B cell (primary cell): ENCODE data around the gene USP12. TPM values are rescaled to one million over a fixed set of nuclear protein-coding genes. Genes with fewer than 3 reads are reported as not detected.

Experiments used
- ATAC-seq: fragments of 200-7000 bp; cut with Tn5 transposase; one replicate; pipeline ENCODE4 v1.10.0; 2021; ENCODE audit warnings: low read depth, mild to moderate bottlenecking, moderate number of reproducible peaks, moderate library complexity
- CTCF ChIA-PET: fragments of 350-600 bp; sonication (Branson Sonifier 250); formaldehyde crosslinking; loops from one replicate; lab custom pipeline; 2021; ENCODE audit warnings: antibody characterized with exemption, inconsistent platforms; lab: Charles Lee
- POLR2A ChIA-PET: fragments of 350-600 bp; sonication (Branson Sonifier 250); formaldehyde crosslinking; loops from one replicate; lab custom pipeline; 2021; ENCODE audit warnings: antibody characterized with exemption; lab: Charles Lee
- DNase-seq: peaks from one replicate; pipeline ENCODE4 v3.0.0; 2013
- H2AFZ ChIP-seq: 2 replicates; pipeline ENCODE4 v1.6.1; 2012; ENCODE audit warnings: mild to moderate bottlenecking, low read depth, low read length; ENCODE audit not compliant: insufficient read depth, poor library complexity, severe bottlenecking
- H3K27ac ChIP-seq, 2 donors: 1 replicate in 1 of 2; 2 replicates in 1 of 2; pipeline ENCODE4 v1.5.1; 2012 to 2013; ENCODE audit warnings: low read length in 2 of 2, mild to moderate bottlenecking in 2 of 2, moderate library complexity in 1 of 2
- H3K27me3 ChIP-seq, 4 experiments: fragments of 200-600 bp in 1 of 4; sonication (generic) in 1 of 4; replicated peaks in 1 of 4; 1 replicate in 2 of 4; 2 replicates in 2 of 4; pipeline versions ENCODE4 v1.6.1 to v1.7.0; 2013 to 2016; ENCODE audit warnings: low read length in 3 of 4, mild to moderate bottlenecking in 2 of 4, mixed read lengths in 1 of 4, moderate library complexity in 1 of 4; ENCODE audit not compliant: insufficient read depth in 4 of 4, control insufficient read depth in 3 of 4; ENCODE audit errors: control extremely low read depth in 1 of 4
- H3K36me3 ChIP-seq, 2 experiments: replicated peaks in 1 of 2; 1 replicate in 1 of 2; 2 replicates in 1 of 2; pipeline versions ENCODE4 v1.6.1 to v1.7.1; 2013; ENCODE audit warnings: low read length in 1 of 2; ENCODE audit not compliant: insufficient read depth in 2 of 2, control insufficient read depth in 1 of 2; ENCODE audit errors: control extremely low read depth in 1 of 2, extremely low read depth in 1 of 2
- H3K4me1 ChIP-seq, 2 donors: fragments of 200-600 bp in 1 of 2; sonication (generic) in 1 of 2; 1 replicate in 1 of 2; 2 replicates in 1 of 2; pipeline versions ENCODE4 v1.5.1 to v1.6.1; 2013 to 2017; ENCODE audit warnings: low read length in 2 of 2; ENCODE audit not compliant: control insufficient read depth in 2 of 2, insufficient read depth in 2 of 2
- H3K4me2 ChIP-seq: replicated peaks from 2 replicates; pipeline ENCODE3; 2012; ENCODE audit warnings: mild to moderate bottlenecking, low read depth, low read length; ENCODE audit not compliant: poor library complexity, severe bottlenecking
- H3K4me3 ChIP-seq, 5 experiments: fragments of 200-600 bp in 1 of 5; sonication (generic) in 1 of 5; 1 replicate in 3 of 5; 2 replicates in 2 of 5; pipeline versions ENCODE4 v1.5.1 to v1.7.0; 2011 to 2016; ENCODE audit warnings: low read length in 4 of 5, mild to moderate bottlenecking in 4 of 5, low read depth in 2 of 5, control low read depth in 1 of 5, moderate library complexity in 1 of 5; ENCODE audit not compliant: insufficient read depth in 1 of 5; ENCODE audit errors: control extremely low read depth in 1 of 5, extremely low read depth in 1 of 5
- H3K79me2 ChIP-seq: fragments of 200-600 bp; sonication (generic); one replicate; pipeline ENCODE4 v1.6.0; 2016; ENCODE audit warnings: low read length; ENCODE audit not compliant: control insufficient read depth, insufficient read depth
- H3K9ac ChIP-seq: fragments of 200-600 bp; sonication (generic); 2 replicates; pipeline ENCODE4 v1.6.1; 2017; ENCODE audit warnings: mild to moderate bottlenecking, low read length, moderate library complexity
- H3K9me3 ChIP-seq, 3 donors: one replicate each; pipeline versions ENCODE4 v1.6.1 to v1.7.1; 2013; ENCODE audit warnings: low read length in 2 of 3; ENCODE audit not compliant: control insufficient read depth in 2 of 3, insufficient read depth in 1 of 3; ENCODE audit errors: control extremely low read depth in 1 of 3
- H4K20me1 ChIP-seq: 2 replicates; pipeline ENCODE4 v1.6.0; 2012; ENCODE audit warnings: mild to moderate bottlenecking, low read length; ENCODE audit not compliant: insufficient read depth, control insufficient read depth, poor library complexity, severe bottlenecking
- H3K27ac Mint-ChIP-seq: one replicate; pipeline ENCODE4 v1.8.0; 2021; ENCODE audit warnings: mixed read lengths
- H3K27me3 Mint-ChIP-seq: one replicate; pipeline ENCODE4 v1.8.0; 2021; ENCODE audit warnings: mixed read lengths
- H3K4me1 Mint-ChIP-seq: one replicate; pipeline ENCODE4 v1.8.0; 2021; ENCODE audit warnings: mixed read lengths
- H3K4me3 Mint-ChIP-seq: one replicate; pipeline ENCODE4 v1.8.0; 2021; ENCODE audit warnings: mixed read lengths
- H3K9me3 Mint-ChIP-seq: one replicate; pipeline ENCODE4 v1.8.0; 2022; ENCODE audit warnings: mixed read lengths; ENCODE audit not compliant: insufficient read depth
- EZH2 ChIP-seq: IDR thresholded peaks from 2 replicates; pipeline ENCODE4 v1.6.1; 2012; ENCODE audit warnings: borderline replicate concordance, low read depth, mild to moderate bottlenecking, moderate library complexity, low read length; ENCODE audit not compliant: insufficient read depth, poor library complexity, severe bottlenecking
- WGBS: methylation state at CpG from one replicate; pipeline ENCODE4 v1.1.5; 2013; ENCODE audit warnings: missing lambda C conversion rate; ENCODE audit not compliant: insufficient coverage; 5-methylcytosine and 5-hydroxymethylcytosine counted together
- intact Hi-C: fragments of 100-400 bp; cut with micrococcal nuclease; formaldehyde crosslinking; loops from one replicate; pipeline ENCODE4 v1.10.0; 2022
- polyA plus RNA-seq: library from polyadenylated mRNA; depleted of rRNA; stranded (reverse); fragments of >200 nt; gene quantifications from 2 replicates; pipeline ENCODE4 v1.2.3, GENCODE V29; 2012
- total RNA-seq, 2 donors: library from RNA; stranded (reverse); fragments of 120-200 nt in 1 of 2; gene quantifications; 1 replicate in 1 of 2; 2 replicates in 1 of 2; pipeline versions ENCODE4 v1.2.3 to v1.2.4, GENCODE V29; 2013 to 2022
- TF ChIP-seq, protein P1 (sequence below): fragments of 200-600 bp; IDR thresholded peaks from one replicate; pipeline ENCODE4 v1.8.0; 2022; ENCODE audit warnings: antibody characterized with exemption, mild to moderate bottlenecking

USP12 gene
- total and polyA plus RNA-seq, 2 donors (not counting 1 experiment from before 2014, with no cell fraction given): 21.7 to 46.3 TPM

DNA sequence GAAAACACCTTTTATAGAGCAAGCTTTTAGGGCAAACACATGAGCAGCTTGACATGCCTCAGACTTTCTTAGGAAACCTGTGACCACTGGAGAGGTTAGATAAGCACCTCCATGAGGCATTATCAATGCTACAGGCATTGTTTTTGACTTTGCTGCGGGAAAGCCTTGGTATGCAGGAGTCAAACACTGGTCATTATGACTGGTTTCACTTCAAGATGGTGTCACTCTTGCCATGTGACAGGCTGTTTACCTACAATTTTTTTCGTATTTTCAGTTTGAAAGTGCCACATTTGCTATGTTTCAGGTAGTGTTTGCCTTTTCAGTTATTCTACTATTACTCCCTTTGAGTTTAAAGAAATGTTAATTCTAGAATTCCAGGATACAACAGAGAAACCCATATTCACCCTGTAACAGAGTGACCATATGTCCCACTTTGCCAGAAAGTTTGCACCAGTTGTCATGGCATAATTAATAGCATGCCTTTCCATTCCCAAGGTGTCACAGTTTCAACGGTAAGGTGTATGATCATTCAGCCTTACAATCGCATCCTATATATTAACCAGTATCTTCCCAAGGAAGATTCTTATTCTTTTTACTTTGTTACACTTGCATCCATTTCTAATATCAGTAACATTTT, 33.0 kb downstream of the USP12 start:
- Histone ChIP-seq H3K4me1 (peaks cover 3 to 14% of the 10 kb centered on the region in 2 donors), H3K27me3 (no peaks in the 10 kb centered on the region), H4K20me1 (peaks cover 80% of the 10 kb centered on the region), H3K4me2 (no peak overlapping the region), H3K79me2 (peaks cover 98% of the 10 kb centered on the region), H3K27ac (no peak overlapping the region), H3K9me3 (peaks cover 1 to 9% (median 7%) of the 10 kb centered on the region in 3 donors), H3K4me3 (no peak overlapping the region), H3K36me3 (no peaks in the 10 kb centered on the region), H3K9ac (no peak overlapping the region), H2AFZ (no peak overlapping the region)
- Mint-ChIP-seq H3K4me1 (peaks cover 50% of the 10 kb centered on the region), H3K4me3 (no peak overlapping the region), H3K27ac (no peak overlapping the region), H3K27me3 (no peaks in the 10 kb centered on the region), H3K9me3 (peaks cover 1% of the 10 kb centered on the region)
- WGBS: 91% methylated on average over 3 of the region's 4 CpGs
- intact Hi-C loops: no loop called here
- DNase-seq (no peak), ATAC-seq (no peak)
- ChIA-PET POLR2A (no interaction called here), CTCF (no interaction called here)
- TF ChIP-seq, protein P1, sequence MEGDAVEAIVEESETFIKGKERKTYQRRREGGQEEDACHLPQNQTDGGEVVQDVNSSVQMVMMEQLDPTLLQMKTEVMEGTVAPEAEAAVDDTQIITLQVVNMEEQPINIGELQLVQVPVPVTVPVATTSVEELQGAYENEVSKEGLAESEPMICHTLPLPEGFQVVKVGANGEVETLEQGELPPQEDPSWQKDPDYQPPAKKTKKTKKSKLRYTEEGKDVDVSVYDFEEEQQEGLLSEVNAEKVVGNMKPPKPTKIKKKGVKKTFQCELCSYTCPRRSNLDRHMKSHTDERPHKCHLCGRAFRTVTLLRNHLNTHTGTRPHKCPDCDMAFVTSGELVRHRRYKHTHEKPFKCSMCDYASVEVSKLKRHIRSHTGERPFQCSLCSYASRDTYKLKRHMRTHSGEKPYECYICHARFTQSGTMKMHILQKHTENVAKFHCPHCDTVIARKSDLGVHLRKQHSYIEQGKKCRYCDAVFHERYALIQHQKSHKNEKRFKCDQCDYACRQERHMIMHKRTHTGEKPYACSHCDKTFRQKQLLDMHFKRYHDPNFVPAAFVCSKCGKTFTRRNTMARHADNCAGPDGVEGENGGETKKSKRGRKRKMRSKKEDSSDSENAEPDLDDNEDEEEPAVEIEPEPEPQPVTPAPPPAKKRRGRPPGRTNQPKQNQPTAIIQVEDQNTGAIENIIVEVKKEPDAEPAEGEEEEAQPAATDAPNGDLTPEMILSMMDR: no peak
- TF ChIP-seq EZH2: no peak

DNA sequence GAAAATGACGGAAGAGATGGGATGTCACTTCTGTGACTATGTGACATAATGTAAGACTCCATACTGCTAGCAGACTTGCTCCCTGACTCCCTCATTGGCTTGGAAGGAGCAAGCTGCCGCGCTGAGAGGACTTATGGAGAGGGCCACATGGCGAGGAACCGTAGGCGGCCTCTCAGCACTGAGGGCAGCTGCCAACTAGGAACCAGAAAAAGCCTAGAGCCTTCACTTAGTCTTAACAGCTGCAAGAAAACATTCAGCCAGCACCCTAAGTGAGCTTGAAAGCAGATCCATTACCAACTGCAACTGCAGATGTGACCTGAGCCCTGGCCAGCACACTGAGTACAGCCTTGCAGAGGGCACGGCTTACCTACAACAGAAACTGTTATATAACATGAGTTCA, 33.9 kb downstream of the USP12 start:
- no peak for TF ChIP-seq EZH2
- TF ChIP-seq, protein P1: no peak
- no peak overlapping the region for H3K9ac ChIP-seq
- no peak overlapping the region for H3K27ac ChIP-seq
- no peak for ATAC-seq
- H3K4me3 ChIP-seq: no peak overlapping the region
- CTCF ChIA-PET: no interaction called here
- no peaks in the 10 kb centered on the region for H3K9me3 Mint-ChIP-seq
- peaks cover 98% of the 10 kb centered on the region for H3K79me2 ChIP-seq
- DNase-seq: no peak
- H3K27ac Mint-ChIP-seq: no peak overlapping the region
- H3K9me3 ChIP-seq: peaks cover 0 to 9% (median 4%) of the 10 kb centered on the region in 3 donors
- H3K36me3 ChIP-seq: no peaks in the 10 kb centered on the region
- WGBS: 95% methylated on average over 6 of the region's 7 CpGs
- peaks cover 7 to 19% of the 10 kb centered on the region in 2 donors for H3K4me1 ChIP-seq
- POLR2A ChIA-PET: no interaction called here
- peaks cover 49% of the 10 kb centered on the region for H3K4me1 Mint-ChIP-seq
- H3K4me2 ChIP-seq: no peak overlapping the region
- peaks cover 84% of the 10 kb centered on the region for H4K20me1 ChIP-seq
- intact Hi-C loops: no loop called here
- no peak overlapping the region for H3K4me3 Mint-ChIP-seq
- H2AFZ ChIP-seq: no peak overlapping the region
- H3K27me3 Mint-ChIP-seq: no peaks in the 10 kb centered on the region
- H3K27me3 ChIP-seq: no peaks in the 10 kb centered on the region
